GM12872 (cell line): ENCODE measurements around the gene C12orf57.
A peak's percentile ranks its signal among the peaks of the same experiment; 100 is the strongest.

ENCODE experiments used
- CTCF ChIP-seq: IDR thresholded peaks from 3 replicates; pipeline ENCODE4 v1.5.1; 2011; ENCODE audit warnings: low read depth, mild to moderate bottlenecking, low read length, moderate library complexity; ENCODE audit not compliant: insufficient read depth

C12orf57 gene

GRCh38 chr12:6915789-6916285 is 28.0 kb upstream of the C12orf57 start:
- no peak for TF ChIP-seq CTCF

GRCh38 chr12:6916426-6917200 is 27.2 kb upstream of the C12orf57 start:
- TF ChIP-seq CTCF, result no peak

GRCh38 chr12:6917491-6918231 is 26.2 kb upstream of the C12orf57 start:
- no peak for TF ChIP-seq CTCF

- no peak for TF ChIP-seq CTCF
Observed at GRCh38 chr12:6919588-6919987, 24.2 kb upstream of the C12orf57 start.

- no peak for TF ChIP-seq CTCF
Observed at GRCh38 chr12:6921539-6921938, 22.3 kb upstream of the C12orf57 start.

- TF ChIP-seq CTCF, result 0 out of 3 replicates have a peak, but pooled peaks have one; percentile 26
Observed at GRCh38 chr12:6921996-6922946, 21.6 kb upstream of the C12orf57 start.
